Spleen (tissue), 11 donors: ENCODE data around the gene P3H2. TPM values are rescaled to one million over a fixed set of nuclear protein-coding genes. Genes with fewer than 3 reads are reported as not detected.

ENCODE experiments used
- DNase-seq: peaks from one replicate; pipeline ENCODE4 v3.0.0-alpha.2; 2020
- H3K27ac ChIP-seq, 8 donors: fragments of 200-600 bp; sonication (generic) in 7 of 8; 1 replicate in 4 of 8; 2 replicates in 4 of 8; pipeline versions ENCODE4 v1.5.0 to v1.8.0; 2016 to 2021; ENCODE audit warnings: inconsistent platforms in 4 of 8, mild to moderate bottlenecking in 4 of 8, moderate library complexity in 1 of 8
- H3K27me3 ChIP-seq, 7 donors: fragments of 200-600 bp; sonication (generic) in 6 of 7; replicated peaks in 1 of 7; 1 replicate in 4 of 7; 2 replicates in 3 of 7; pipeline versions ENCODE4 v1.5.0 to v1.8.0; 2016 to 2021; ENCODE audit warnings: inconsistent platforms in 3 of 7, mild to moderate bottlenecking in 1 of 7
- H3K36me3 ChIP-seq, 6 donors: fragments of 200-600 bp; sonication (generic) in 5 of 6; 1 replicate in 4 of 6; 2 replicates in 2 of 6; pipeline versions ENCODE4 v1.5.0 to v1.8.0; 2016 to 2021; ENCODE audit warnings: inconsistent platforms in 2 of 6
- H3K4me1 ChIP-seq, 6 donors: fragments of 200-600 bp; sonication (generic) in 5 of 6; 1 replicate in 3 of 6; 2 replicates in 3 of 6; pipeline versions ENCODE4 v1.5.0 to v1.8.0; 2016 to 2021; ENCODE audit warnings: inconsistent platforms in 3 of 6
- H3K4me3 ChIP-seq, 8 donors: fragments of 200-600 bp; sonication (generic) in 7 of 8; 1 replicate in 4 of 8; 2 replicates in 4 of 8; pipeline versions ENCODE4 v1.5.0 to v1.8.0; 2016 to 2021; ENCODE audit warnings: inconsistent platforms in 4 of 8, mild to moderate bottlenecking in 4 of 8, moderate library complexity in 2 of 8
- H3K9me3 ChIP-seq, 8 donors: fragments of 200-600 bp; sonication (generic) in 7 of 8; 1 replicate in 4 of 8; 2 replicates in 4 of 8; pipeline versions ENCODE4 v1.5.0 to v1.8.0; 2016 to 2021; ENCODE audit warnings: inconsistent platforms in 4 of 8
- POLR2A ChIP-seq, 3 donors: fragments of 450-650 bp; IDR thresholded peaks; one replicate each; pipeline ENCODE4 v1.5.1; 2017; ENCODE audit warnings: antibody characterized with exemption in 3 of 3, mild to moderate bottlenecking in 1 of 3
- POLR2AphosphoS5 ChIP-seq, 3 donors: sonication (generic); formaldehyde crosslinking; IDR thresholded peaks; one replicate each; pipeline ENCODE4 v1.5.1; 2017; ENCODE audit warnings: antibody characterized with exemption in 3 of 3
- WGBS, 5 donors: extraction: QIAGEN DNeasy Blood & Tissue Kit in 3 of 5; methylation state at CpG; one replicate each; pipeline versions ENCODE4 v1.1.5 to v1.1.7; 2013 to 2018; 5-methylcytosine and 5-hydroxymethylcytosine counted together
- intact Hi-C: fragments of 100-400 bp; cut with DNase I; formaldehyde crosslinking; loops from one replicate; pipeline ENCODE4 v1.15.0; 2023; ENCODE audit warnings: low total_unique reads
- polyA plus RNA-seq, 3 donors: library from polyadenylated mRNA; stranded (reverse); fragments of 200-250 nt; gene quantifications; one replicate each; pipeline ENCODE4 v1.2.1, GENCODE V29; 2013
- total RNA-seq, 7 donors: library from RNA; depleted of rRNA in 3 of 7; stranded (reverse); fragments of >200 nt in 3 of 7; fragmentation: NEBNext Ultra II Directional in 4 of 7; extraction: Animal tissue kit (Norgen Biotek cat#: 25700) in 4 of 7; gene quantifications; one replicate each; pipeline versions ENCODE4 v1.1.0 to v1.2.1, GENCODE V29; 2016 to 2021
- TF ChIP-seq, protein P1 (sequence below), 11 experiments: fragments of 200-600 bp in 7 of 11; fragments of 450-650 bp in 4 of 11; sonication (generic) in 4 of 11; IDR thresholded peaks in 8 of 11; conservative IDR thresholded peaks in 3 of 11; 1 replicate in 7 of 11; 2 replicates in 4 of 11; pipeline versions ENCODE4 v1.4.0 to v1.8.0; 2016 to 2021; ENCODE audit warnings: antibody characterized with exemption in 11 of 11, inconsistent platforms in 4 of 11, mild to moderate bottlenecking in 1 of 11
- donor health status: healthy with polysubstance abuse.
- donor health status: DM: no; HTN: no; CAD: no; lungs with moderate emphysema.
- donor health status: DM: no; HTN: no; CAD: no.
- donor health status: Bipolar disorder and iron deficiency.
- donor health status: healthy.
- donor health status: DM: no; HTN: no; CAD: no.
- donor health status: DM: yes; HTN: yes; CAD: no.

The P3H2 gene
- total and polyA plus RNA-seq, 10 donors: 7.7 to 155 (median 79.2) TPM

DNA sequence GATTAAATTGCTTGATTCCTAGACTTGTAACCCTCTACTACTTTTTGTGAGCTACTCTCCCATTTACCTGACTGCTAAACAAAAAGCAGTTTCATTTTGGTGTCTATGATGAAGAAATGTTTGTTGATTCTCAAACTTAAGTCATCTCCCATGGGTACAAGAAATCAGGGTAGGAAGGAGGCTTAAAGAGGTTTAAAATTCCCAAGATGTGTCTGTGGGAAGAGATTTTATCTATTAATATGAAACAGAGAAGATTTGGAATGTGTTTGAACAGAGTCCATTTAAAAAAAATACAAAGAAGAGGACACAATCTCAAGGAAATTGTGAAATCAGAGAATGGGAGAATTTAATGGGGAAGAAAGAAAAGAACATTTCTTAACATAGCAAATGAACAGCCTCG, 14.8 kb downstream of the P3H2 start:
- Histone ChIP-seq H3K4me3 (no peak overlapping the region), H3K36me3 (no peaks in the 10 kb centered on the region), H3K9me3 (no peaks in the 10 kb centered on the region), H3K27me3 (no peaks in the 10 kb centered on the region), H3K27ac (peak overlapping the region in 1 of 8 donors; percentile 5), H3K4me1 (peaks cover 0 to 28% (median 8%) of the 10 kb centered on the region in 6 donors)
- TF ChIP-seq, protein P1, sequence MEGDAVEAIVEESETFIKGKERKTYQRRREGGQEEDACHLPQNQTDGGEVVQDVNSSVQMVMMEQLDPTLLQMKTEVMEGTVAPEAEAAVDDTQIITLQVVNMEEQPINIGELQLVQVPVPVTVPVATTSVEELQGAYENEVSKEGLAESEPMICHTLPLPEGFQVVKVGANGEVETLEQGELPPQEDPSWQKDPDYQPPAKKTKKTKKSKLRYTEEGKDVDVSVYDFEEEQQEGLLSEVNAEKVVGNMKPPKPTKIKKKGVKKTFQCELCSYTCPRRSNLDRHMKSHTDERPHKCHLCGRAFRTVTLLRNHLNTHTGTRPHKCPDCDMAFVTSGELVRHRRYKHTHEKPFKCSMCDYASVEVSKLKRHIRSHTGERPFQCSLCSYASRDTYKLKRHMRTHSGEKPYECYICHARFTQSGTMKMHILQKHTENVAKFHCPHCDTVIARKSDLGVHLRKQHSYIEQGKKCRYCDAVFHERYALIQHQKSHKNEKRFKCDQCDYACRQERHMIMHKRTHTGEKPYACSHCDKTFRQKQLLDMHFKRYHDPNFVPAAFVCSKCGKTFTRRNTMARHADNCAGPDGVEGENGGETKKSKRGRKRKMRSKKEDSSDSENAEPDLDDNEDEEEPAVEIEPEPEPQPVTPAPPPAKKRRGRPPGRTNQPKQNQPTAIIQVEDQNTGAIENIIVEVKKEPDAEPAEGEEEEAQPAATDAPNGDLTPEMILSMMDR (IDR thresholded peaks at IDR 0.05 in 8 of 11, conservative IDR thresholded peaks at IDR 0.05 in 3 of 11): no peak
- no peak for TF ChIP-seq POLR2A (IDR thresholded peaks at IDR 0.05)
- no peak for TF ChIP-seq POLR2AphosphoS5 (IDR thresholded peaks at IDR 0.05)
- intact Hi-C loops: no loop called here
- 41 to 68% (median 42%) methylated on average over 1 of the region's 1 CpG for WGBS, 5 donors
- no peak for DNase-seq

- TF ChIP-seq POLR2A (IDR thresholded peaks at IDR 0.05) (no peak), POLR2AphosphoS5 (IDR thresholded peaks at IDR 0.05) (no peak)
- TF ChIP-seq, protein P1 (IDR thresholded peaks at IDR 0.05 in 8 of 11, conservative IDR thresholded peaks at IDR 0.05 in 3 of 11): no peak
- DNase-seq: no peak
- Histone ChIP-seq H3K4me3 (peak overlapping the region in 2 of 8 donors; percentile 16 to 42), H3K36me3 (no peaks in the 10 kb centered on the region), H3K9me3 (no peaks in the 10 kb centered on the region), H3K27ac (peak overlapping the region; percentile 33 to 81 (median 52)), H3K4me1 (peaks cover 0 to 37% (median 14%) of the 10 kb centered on the region in 6 donors), H3K27me3 (no peaks in the 10 kb centered on the region)
- intact Hi-C loops: no loop called here
- 7 to 13% (median 10%) methylated on average over 7 to 8 of the region's 8 CpGs for WGBS, 5 donors
Measured at GRCh38 chr3:190101320-190102011, 19.2 kb downstream of the P3H2 start.

DNA sequence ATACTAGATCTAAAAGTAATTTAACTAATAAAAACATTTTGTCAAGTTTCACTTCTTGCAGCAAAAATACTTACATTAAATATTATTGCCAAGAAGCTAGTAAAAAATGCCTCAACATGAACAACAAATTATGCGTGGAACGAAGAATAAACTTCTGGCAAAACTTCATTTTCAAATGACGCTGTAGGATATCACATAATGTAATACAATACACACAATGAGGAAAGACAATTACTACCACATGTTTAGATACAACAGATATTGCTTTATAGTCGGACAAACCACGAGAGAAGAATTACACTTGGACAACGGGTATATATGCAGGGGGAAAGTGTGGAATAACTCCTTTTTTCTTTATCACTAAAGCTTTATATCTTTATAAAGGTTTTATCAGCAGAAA, 21.6 kb downstream of the P3H2 start:
- peaks cover under 1 to 46% (median 24%) of the 10 kb centered on the region in 6 donors for H3K4me1 ChIP-seq
- no peaks in the 10 kb centered on the region for H3K9me3 ChIP-seq
- no peaks in the 10 kb centered on the region for H3K36me3 ChIP-seq
- H3K4me3 ChIP-seq: no peak overlapping the region
- WGBS, 5 donors: 82 to 90% (median 85%) methylated on average over 6 of the region's 6 CpGs
- TF ChIP-seq POLR2AphosphoS5 (IDR thresholded peaks at IDR 0.05): no peak
- TF ChIP-seq, protein P1 (IDR thresholded peaks at IDR 0.05 in 8 of 11, conservative IDR thresholded peaks at IDR 0.05 in 3 of 11): no peak
- TF ChIP-seq POLR2A (IDR thresholded peaks at IDR 0.05): no peak
- no peak for DNase-seq
- no peaks in the 10 kb centered on the region for H3K27me3 ChIP-seq
- intact Hi-C loops: no loop called here
- peak overlapping the region in 2 of 8 donors; percentile 26 to 69 for H3K27ac ChIP-seq

DNA sequence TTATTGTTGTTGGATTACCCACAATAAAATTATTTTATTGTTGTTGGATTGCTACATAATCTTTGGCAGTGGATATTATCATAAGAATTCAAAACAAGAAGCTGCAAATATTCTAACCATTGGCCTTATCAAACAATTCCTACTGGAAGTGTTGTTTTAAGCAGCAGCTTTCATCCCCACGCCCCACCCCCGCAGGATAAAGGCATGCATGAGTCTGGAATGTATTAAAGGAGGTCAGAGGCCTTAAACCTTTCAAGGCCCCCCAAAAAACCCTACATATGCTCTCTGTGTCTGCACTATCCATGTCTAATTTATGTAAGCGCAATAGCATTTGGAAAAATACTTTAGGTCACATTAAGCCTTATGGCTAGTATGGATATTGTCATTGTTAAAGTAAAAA, 23.1 kb downstream of the P3H2 start:
- TF ChIP-seq POLR2AphosphoS5 (IDR thresholded peaks at IDR 0.05) (no peak), POLR2A (IDR thresholded peaks at IDR 0.05) (no peak)
- TF ChIP-seq, protein P1 (IDR thresholded peaks at IDR 0.05 in 8 of 11, conservative IDR thresholded peaks at IDR 0.05 in 3 of 11): no peak
- Histone ChIP-seq H3K36me3 (no peaks in the 10 kb centered on the region), H3K27me3 (no peaks in the 10 kb centered on the region), H3K4me3 (no peak overlapping the region), H3K27ac (peak overlapping the region in 4 of 8 donors; percentile 3 to 78 (median 52)), H3K4me1 (peaks cover 7 to 60% (median 29%) of the 10 kb centered on the region in 6 donors), H3K9me3 (no peaks in the 10 kb centered on the region)
- DNase-seq: no peak
- intact Hi-C loops: no loop called here
- WGBS, 5 donors: 67 to 81% (median 74%) methylated on average over 3 of the region's 3 CpGs
